ENCODE results near the gene FRAT2.

DNA sequence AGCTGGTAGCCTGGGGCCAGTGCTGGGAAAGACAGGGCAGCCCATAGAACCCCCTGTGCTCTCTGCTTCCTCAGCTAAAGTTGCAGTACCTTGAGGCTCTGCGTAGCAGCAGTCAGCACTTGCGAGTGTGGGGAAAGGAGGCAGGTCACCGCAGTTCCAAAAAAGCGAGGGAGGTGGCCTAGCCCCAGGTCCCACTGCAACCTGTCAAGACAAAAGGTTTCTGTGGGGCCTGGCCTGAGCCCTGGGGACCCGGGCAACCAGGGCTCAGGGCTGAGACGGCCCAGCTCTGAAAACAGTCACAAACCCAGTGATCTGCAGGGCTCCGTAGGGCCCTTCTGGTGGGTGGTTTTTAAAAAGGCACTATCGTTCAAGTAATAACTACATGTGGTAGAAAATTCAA lies 47.1 kb upstream of the FRAT2 start:
- no peak for TF ChIP-seq POLR2A (IDR thresholded peaks at IDR 0.05)
- TF ChIP-seq, protein P1, sequence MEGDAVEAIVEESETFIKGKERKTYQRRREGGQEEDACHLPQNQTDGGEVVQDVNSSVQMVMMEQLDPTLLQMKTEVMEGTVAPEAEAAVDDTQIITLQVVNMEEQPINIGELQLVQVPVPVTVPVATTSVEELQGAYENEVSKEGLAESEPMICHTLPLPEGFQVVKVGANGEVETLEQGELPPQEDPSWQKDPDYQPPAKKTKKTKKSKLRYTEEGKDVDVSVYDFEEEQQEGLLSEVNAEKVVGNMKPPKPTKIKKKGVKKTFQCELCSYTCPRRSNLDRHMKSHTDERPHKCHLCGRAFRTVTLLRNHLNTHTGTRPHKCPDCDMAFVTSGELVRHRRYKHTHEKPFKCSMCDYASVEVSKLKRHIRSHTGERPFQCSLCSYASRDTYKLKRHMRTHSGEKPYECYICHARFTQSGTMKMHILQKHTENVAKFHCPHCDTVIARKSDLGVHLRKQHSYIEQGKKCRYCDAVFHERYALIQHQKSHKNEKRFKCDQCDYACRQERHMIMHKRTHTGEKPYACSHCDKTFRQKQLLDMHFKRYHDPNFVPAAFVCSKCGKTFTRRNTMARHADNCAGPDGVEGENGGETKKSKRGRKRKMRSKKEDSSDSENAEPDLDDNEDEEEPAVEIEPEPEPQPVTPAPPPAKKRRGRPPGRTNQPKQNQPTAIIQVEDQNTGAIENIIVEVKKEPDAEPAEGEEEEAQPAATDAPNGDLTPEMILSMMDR (IDR thresholded peaks at IDR 0.05 in 4 of 5, conservative IDR thresholded peaks at IDR 0.05 in 1 of 5): no peak
